Activated CD4-positive, alpha-beta T cell treated with anti-CD3 and anti-CD28 coated beads for 36 hours (primary cell): ENCODE data around the gene MCF2L2. TPM values are rescaled to one million over a fixed set of nuclear protein-coding genes. Genes with fewer than 3 reads are reported as not detected.
"Not testable (repeated sequence)": the region's sequence is repeated elsewhere in the genome, so short reads cannot be mapped to it uniquely, and the experiment has no call there.

ENCODE experiments used
- ATAC-seq: fragments of 200-7000 bp; cut with Tn5 transposase; one replicate; pipeline ENCODE4 v1.10.0; 2021; ENCODE audit warnings: mild to moderate bottlenecking, moderate library complexity
- CTCF ChIA-PET: fragments of 350-600 bp; sonication (Branson Sonifier 250); formaldehyde crosslinking; loops from one replicate; lab custom pipeline; 2021; ENCODE audit warnings: antibody characterized with exemption; lab: Charles Lee
- POLR2A ChIA-PET: fragments of 350-600 bp; sonication (Branson Sonifier 250); formaldehyde crosslinking; loops from one replicate; lab custom pipeline; 2021; ENCODE audit warnings: antibody characterized with exemption, inconsistent platforms; lab: Charles Lee
- DNase-seq: peaks from one replicate; pipeline ENCODE4 v3.0.0-alpha.2; 2020
- H3K27ac Mint-ChIP-seq: one replicate; pipeline ENCODE4 v1.8.0; 2021; ENCODE audit warnings: mixed read lengths
- H3K27me3 Mint-ChIP-seq: one replicate; pipeline ENCODE4 v1.8.0; 2021; ENCODE audit warnings: mixed read lengths
- H3K36me3 Mint-ChIP-seq: one replicate; pipeline ENCODE4 v1.8.0; 2021; ENCODE audit warnings: low read depth, mixed read lengths
- H3K4me1 Mint-ChIP-seq: one replicate; pipeline ENCODE4 v1.8.0; 2021; ENCODE audit warnings: mixed read lengths
- H3K4me3 Mint-ChIP-seq: one replicate; pipeline ENCODE4 v1.8.0; 2021; ENCODE audit warnings: mild to moderate bottlenecking, moderate library complexity, mixed read lengths
- H3K9me3 Mint-ChIP-seq: one replicate; pipeline ENCODE4 v1.8.0; 2021; ENCODE audit warnings: low read depth, mixed read lengths
- intact Hi-C, 2 experiments: fragments of 100-400 bp; cut with DNase I in 1 of 2; cut with micrococcal nuclease in 1 of 2; formaldehyde crosslinking; loops; one replicate each; pipeline versions ENCODE4 v1.14.2 to v1.15.1; 2022 to 2024; cut with DNase I, micrococcal nuclease
- total RNA-seq, 2 experiments: library from RNA; stranded (reverse); gene quantifications; one replicate each; pipeline ENCODE4 v1.2.3, GENCODE V29; 2021

Gene MCF2L2
- total RNA-seq, 2 experiments from 2014 or later, result 1.9 to 2.3 TPM

DNA sequence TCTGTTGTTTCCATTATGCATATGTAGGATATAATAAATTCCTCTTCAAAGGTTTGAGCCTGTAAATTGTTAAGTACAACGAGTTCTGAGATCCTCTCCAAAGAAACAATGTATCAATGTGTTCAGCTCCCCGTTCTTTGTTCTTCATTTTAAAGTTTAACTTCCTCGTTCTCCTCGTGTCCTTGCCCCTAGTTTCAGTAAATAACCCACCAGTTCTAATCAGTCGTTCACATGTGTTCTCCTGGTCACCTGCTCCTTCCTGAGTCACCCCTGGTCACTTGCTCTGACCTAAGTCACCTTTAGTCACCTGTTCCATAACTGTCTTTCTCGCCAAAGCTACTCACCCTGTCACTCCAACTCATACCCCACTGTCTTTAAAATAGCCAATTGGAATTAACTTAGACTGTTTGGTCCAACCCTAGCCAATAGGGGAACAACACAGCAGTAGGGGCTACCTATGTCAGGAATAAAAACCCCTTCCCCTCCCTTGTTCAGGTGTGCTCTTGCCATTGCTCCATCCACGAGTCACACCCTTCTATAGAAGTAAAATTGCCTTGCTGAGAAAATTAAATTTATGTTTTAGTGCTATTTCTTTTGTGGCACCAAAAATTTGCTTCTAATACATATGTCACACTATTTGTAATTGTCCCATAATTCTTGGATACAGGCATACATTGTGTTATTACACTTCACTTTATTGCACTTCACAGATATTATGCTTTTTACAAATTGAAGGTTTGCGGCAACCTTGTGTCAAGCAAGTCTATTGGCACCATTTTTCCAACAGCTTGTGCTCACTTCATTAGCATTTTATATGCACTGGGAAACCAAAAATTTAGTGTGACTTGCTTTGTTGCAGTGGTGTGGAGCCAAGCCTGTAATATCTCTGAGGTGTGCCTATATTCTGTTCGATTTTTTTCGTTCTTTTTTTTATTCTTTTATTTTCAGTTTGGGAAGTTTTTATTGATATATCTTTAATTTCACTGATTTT is 15.3 kb upstream of the MCF2L2 start:
- H3K27ac Mint-ChIP-seq, result no peak overlapping the region
- ATAC-seq, result no peak
- CTCF ChIA-PET, result interaction anchor here (1.2 kb wide), 1 partner anchor 14 kb away, joined by 3 read pairs; no protein-coding TSS in a partner anchor
- no peaks in the 10 kb centered on the region for H3K27me3 Mint-ChIP-seq
- POLR2A ChIA-PET, result no interaction called here
- H3K9me3 Mint-ChIP-seq, result peaks cover 14% of the 10 kb centered on the region
- H3K36me3 Mint-ChIP-seq, result peaks cover 4% of the 10 kb centered on the region
- H3K4me1 Mint-ChIP-seq, result peaks cover 8% of the 10 kb centered on the region
- intact Hi-C loops, result no loop called here
- no peak overlapping the region for H3K4me3 Mint-ChIP-seq
- no peak for DNase-seq

GRCh38 chr3:183442994-183443393 is 14.6 kb upstream of the MCF2L2 start:
- POLR2A ChIA-PET, result no interaction called here
- Mint-ChIP-seq H3K27ac (no peak overlapping the region), H3K27me3 (no peaks in the 10 kb centered on the region), H3K9me3 (peaks cover 14% of the 10 kb centered on the region), H3K4me3 (no peak overlapping the region), H3K36me3 (peaks cover 4% of the 10 kb centered on the region), H3K4me1 (peaks cover 4% of the 10 kb centered on the region)
- CTCF ChIA-PET, result interaction anchor here (1.2 kb wide), 1 partner anchor 13 kb away, joined by 3 read pairs; no protein-coding TSS in a partner anchor
- ATAC-seq (no peak), DNase-seq (no peak)
- intact Hi-C loops, result no loop called here

DNA sequence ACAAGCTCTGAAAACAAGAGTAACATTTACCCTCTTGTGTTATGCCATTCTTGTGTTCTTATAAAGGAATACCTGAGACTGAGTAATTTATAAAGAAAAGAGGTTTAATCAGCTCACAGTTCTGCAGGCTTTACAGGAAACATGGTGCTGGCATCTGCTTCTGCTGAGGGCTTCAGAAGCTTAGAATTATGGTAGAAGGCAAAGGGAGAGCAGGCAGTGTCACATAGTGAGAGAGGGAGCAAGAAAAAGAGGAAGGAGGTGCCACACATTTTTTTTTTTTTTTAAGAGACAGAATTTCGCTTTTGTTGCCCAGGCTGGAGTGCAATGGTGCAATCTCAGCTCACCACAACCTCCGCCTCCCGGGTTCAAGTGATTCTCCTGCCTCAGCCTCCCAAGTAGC is 12.1 kb upstream of the MCF2L2 start:
- POLR2A ChIA-PET, H3K27me3 Mint-ChIP-seq, H3K36me3 Mint-ChIP-seq, DNase-seq, H3K4me3 Mint-ChIP-seq, intact Hi-C loops, ATAC-seq, H3K27ac Mint-ChIP-seq: not testable (repeated sequence)
- H3K4me1 Mint-ChIP-seq, result peaks cover 20% of the 10 kb centered on the region
- H3K9me3 Mint-ChIP-seq, result peaks cover 14% of the 10 kb centered on the region
- CTCF ChIA-PET, result interaction anchor here (0.6 to 1.3 kb wide), 2 partner anchors 256 to 297 kb away, joined by 4 to 5 read pairs; no protein-coding TSS in a partner anchor

GRCh38 chr3:183439515-183439914 is 11.1 kb upstream of the MCF2L2 start:
- H3K9me3 Mint-ChIP-seq, result peaks cover 11% of the 10 kb centered on the region
- POLR2A ChIA-PET, result interaction anchor here (0.6 kb wide), 1 partner anchor 29 kb away, joined by 3 read pairs; no protein-coding TSS in a partner anchor
- DNase-seq, result no peak
- CTCF ChIA-PET, result interaction anchor here (1.0 to 1.3 kb wide), 3 partner anchors 9 to 255 kb away, joined by 3 to 5 read pairs (median 3); no protein-coding TSS in a partner anchor
- peaks cover 29% of the 10 kb centered on the region for H3K4me1 Mint-ChIP-seq
- no peak overlapping the region for H3K4me3 Mint-ChIP-seq
- peaks cover 4% of the 10 kb centered on the region for H3K36me3 Mint-ChIP-seq
- ATAC-seq, result no peak
- H3K27ac Mint-ChIP-seq, result no peak overlapping the region
- intact Hi-C loops, result no loop called here
- H3K27me3 Mint-ChIP-seq, result no peaks in the 10 kb centered on the region

GRCh38 chr3:183438735-183439134 is 10.3 kb upstream of the MCF2L2 start:
- ATAC-seq (no peak), DNase-seq (no peak)
- intact Hi-C loops, result no loop called here
- ChIA-PET CTCF (interaction anchor here (0.7 to 1.0 kb wide), 2 partner anchors 9 to 24 kb away, joined by 3 read pairs; no protein-coding TSS in a partner anchor), POLR2A (no interaction called here)
- Mint-ChIP-seq H3K4me3 (no peak overlapping the region), H3K4me1 (peaks cover 29% of the 10 kb centered on the region), H3K27me3 (peaks cover under 1% of the 10 kb centered on the region), H3K9me3 (peaks cover 8% of the 10 kb centered on the region), H3K27ac (no peak overlapping the region), H3K36me3 (peaks cover 4% of the 10 kb centered on the region)

- peaks cover 29% of the 10 kb centered on the region for H3K4me1 Mint-ChIP-seq
- intact Hi-C loops, result no loop called here
- H3K27ac Mint-ChIP-seq, result no peak overlapping the region
- H3K4me3 Mint-ChIP-seq, result no peak overlapping the region
- CTCF ChIA-PET, result interaction anchor here (0.7 to 1.1 kb wide), 3 partner anchors 10 to 53 kb away, joined by 3 to 5 read pairs (median 3); no protein-coding TSS in a partner anchor
- peak; percentile 7 for ATAC-seq
- POLR2A ChIA-PET, result no interaction called here
- no peaks in the 10 kb centered on the region for H3K9me3 Mint-ChIP-seq
- DNase-seq, result no peak
- peaks cover 2% of the 10 kb centered on the region for H3K27me3 Mint-ChIP-seq
- no peaks in the 10 kb centered on the region for H3K36me3 Mint-ChIP-seq
These were observed 9.5 kb upstream of the MCF2L2 start for GRCh38 chr3:183437666-183438564.

GRCh38 chr3:183437061-183437460 is 8.6 kb upstream of the MCF2L2 start:
- intact Hi-C loops, result no loop called here
- no peak overlapping the region for H3K4me3 Mint-ChIP-seq
- DNase-seq (no peak), ATAC-seq (no peak)
- POLR2A ChIA-PET, result no interaction called here
- no peaks in the 10 kb centered on the region for H3K9me3 Mint-ChIP-seq
- no peak overlapping the region for H3K27ac Mint-ChIP-seq
- H3K27me3 Mint-ChIP-seq, result peaks cover 2% of the 10 kb centered on the region
- H3K36me3 Mint-ChIP-seq, result no peaks in the 10 kb centered on the region
- H3K4me1 Mint-ChIP-seq, result peaks cover 29% of the 10 kb centered on the region
- CTCF ChIA-PET, result no interaction called here

DNA sequence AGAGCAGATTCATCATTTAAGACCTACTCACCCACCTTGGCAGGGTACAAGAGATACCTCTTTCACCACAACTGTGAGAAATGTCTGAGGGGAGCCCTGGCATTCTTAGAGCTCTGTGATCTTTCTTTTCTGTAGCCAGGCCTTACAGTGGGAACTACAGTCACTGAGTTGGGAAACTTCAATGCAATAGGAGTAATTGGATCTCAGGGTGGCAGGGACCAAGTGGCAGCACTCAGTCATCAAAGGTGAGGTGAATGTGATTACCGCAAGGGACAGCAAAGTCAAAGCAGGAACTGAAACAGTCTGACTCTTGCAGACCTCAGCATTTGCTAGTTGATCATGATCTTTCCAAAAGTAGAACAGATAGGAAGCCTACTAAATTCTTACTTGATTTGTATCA is 7.2 kb upstream of the MCF2L2 start:
- DNase-seq (peak; percentile 51), ATAC-seq (peak; percentile 88)
- Mint-ChIP-seq H3K4me1 (peaks cover 40% of the 10 kb centered on the region), H3K27me3 (peaks cover 2% of the 10 kb centered on the region), H3K9me3 (no peaks in the 10 kb centered on the region), H3K36me3 (no peaks in the 10 kb centered on the region), H3K4me3 (no peak overlapping the region), H3K27ac (no peak overlapping the region)
- POLR2A ChIA-PET, result no interaction called here
- CTCF ChIA-PET, result interaction anchor here (0.7 to 1.1 kb wide), 3 partner anchors 12 to 562 kb away, joined by 3 read pairs; no protein-coding TSS in a partner anchor
- intact Hi-C loops, result loop anchor here in 1 of 2 experiments (2.0 kb wide), 1 partner anchor 33 kb away; no protein-coding TSS in a partner anchor

DNA sequence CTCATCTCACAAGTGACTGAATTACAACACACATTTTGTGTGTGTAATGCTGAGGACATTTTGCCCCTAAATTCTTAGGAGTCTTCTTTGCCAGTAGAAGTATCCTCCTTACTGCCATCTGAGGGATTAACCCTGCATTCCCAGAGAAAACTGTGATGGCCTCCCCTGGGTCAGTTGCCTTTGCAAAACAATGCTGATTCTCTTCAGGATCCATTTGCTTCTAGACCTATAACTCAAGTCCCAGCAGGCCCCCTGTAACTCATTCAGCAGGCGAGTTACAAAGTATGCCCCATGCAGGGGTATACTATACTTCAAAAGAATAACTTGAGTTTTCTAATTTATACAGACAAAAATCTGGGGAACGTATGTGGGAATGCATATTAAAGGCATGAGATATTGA is 6.6 kb upstream of the MCF2L2 start:
- no peak for ATAC-seq
- DNase-seq, result no peak
- ChIA-PET CTCF (interaction anchor here (0.7 to 1.1 kb wide), 2 partner anchors 12 to 562 kb away, joined by 3 read pairs; no protein-coding TSS in a partner anchor), POLR2A (no interaction called here)
- peaks cover 47% of the 10 kb centered on the region for H3K4me1 Mint-ChIP-seq
- H3K4me3 Mint-ChIP-seq, result no peak overlapping the region
- no peak overlapping the region for H3K27ac Mint-ChIP-seq
- peaks cover 2% of the 10 kb centered on the region for H3K27me3 Mint-ChIP-seq
- intact Hi-C loops, result loop anchor here in 1 of 2 experiments (2.0 kb wide), 1 partner anchor 34 kb away; no protein-coding TSS in a partner anchor
- H3K9me3 Mint-ChIP-seq, result no peaks in the 10 kb centered on the region
- no peaks in the 10 kb centered on the region for H3K36me3 Mint-ChIP-seq

GRCh38 chr3:183434503-183434902 is 6.1 kb upstream of the MCF2L2 start:
- H3K27me3 Mint-ChIP-seq, result peaks cover 2% of the 10 kb centered on the region
- ATAC-seq (no peak), DNase-seq (no peak)
- POLR2A ChIA-PET, result no interaction called here
- H3K9me3 Mint-ChIP-seq, result no peaks in the 10 kb centered on the region
- peaks cover 49% of the 10 kb centered on the region for H3K4me1 Mint-ChIP-seq
- no peak overlapping the region for H3K27ac Mint-ChIP-seq
- H3K36me3 Mint-ChIP-seq, result no peaks in the 10 kb centered on the region
- no peak overlapping the region for H3K4me3 Mint-ChIP-seq
- intact Hi-C loops, result loop anchor here in 1 of 2 experiments (2.0 kb wide), 1 partner anchor 34 kb away; no protein-coding TSS in a partner anchor
- CTCF ChIA-PET, result no interaction called here
